ENCODE data around the gene TXNRD3.

DNA sequence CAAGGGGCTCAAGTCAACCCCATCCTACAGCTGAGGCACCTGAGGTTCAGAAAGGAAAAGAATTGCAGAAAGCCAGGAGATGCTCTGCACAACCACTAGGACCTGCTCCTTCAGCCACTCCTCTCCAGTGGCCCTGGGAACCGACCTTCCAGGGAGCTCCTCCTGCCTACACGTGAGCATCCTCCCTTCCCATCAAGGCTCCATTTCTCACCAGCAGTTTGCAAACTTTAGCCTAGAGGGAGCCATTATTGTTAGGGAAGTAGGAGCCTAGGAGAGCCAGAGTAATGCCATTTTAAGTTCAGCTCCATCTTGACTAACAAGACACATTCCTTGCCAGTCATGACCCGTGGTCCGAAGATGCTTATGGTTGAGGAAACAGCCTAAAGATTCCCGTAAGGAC lies 37.9 kb upstream of the TXNRD3 start:
- TF ChIP-seq, protein P1, sequence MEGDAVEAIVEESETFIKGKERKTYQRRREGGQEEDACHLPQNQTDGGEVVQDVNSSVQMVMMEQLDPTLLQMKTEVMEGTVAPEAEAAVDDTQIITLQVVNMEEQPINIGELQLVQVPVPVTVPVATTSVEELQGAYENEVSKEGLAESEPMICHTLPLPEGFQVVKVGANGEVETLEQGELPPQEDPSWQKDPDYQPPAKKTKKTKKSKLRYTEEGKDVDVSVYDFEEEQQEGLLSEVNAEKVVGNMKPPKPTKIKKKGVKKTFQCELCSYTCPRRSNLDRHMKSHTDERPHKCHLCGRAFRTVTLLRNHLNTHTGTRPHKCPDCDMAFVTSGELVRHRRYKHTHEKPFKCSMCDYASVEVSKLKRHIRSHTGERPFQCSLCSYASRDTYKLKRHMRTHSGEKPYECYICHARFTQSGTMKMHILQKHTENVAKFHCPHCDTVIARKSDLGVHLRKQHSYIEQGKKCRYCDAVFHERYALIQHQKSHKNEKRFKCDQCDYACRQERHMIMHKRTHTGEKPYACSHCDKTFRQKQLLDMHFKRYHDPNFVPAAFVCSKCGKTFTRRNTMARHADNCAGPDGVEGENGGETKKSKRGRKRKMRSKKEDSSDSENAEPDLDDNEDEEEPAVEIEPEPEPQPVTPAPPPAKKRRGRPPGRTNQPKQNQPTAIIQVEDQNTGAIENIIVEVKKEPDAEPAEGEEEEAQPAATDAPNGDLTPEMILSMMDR (IDR thresholded peaks at IDR 0.05 in 8 of 11, conservative IDR thresholded peaks at IDR 0.05 in 3 of 11) = no peak
- TF ChIP-seq POLR2AphosphoS5 (IDR thresholded peaks at IDR 0.05) = no peak
- TF ChIP-seq POLR2A (IDR thresholded peaks at IDR 0.05) = no peak

Measured in spleen (tissue), 7 donors.